ENCODE results near the gene FXYD6. TPM values are rescaled to one million over a fixed set of nuclear protein-coding genes. Genes with fewer than 3 reads are reported as not detected.

FXYD6 gene
- total and polyA plus RNA-seq, 9 of the 15 experiments (the other 6 are each of a cell fraction or from before 2014, with no cell fraction given): 0.07 to 0.35 TPM; not detected in 7

GRCh38 chr11:117842131-117842941 lies 34.1 kb downstream of the FXYD6 start (continued):
- TF ChIP-seq, protein P1, sequence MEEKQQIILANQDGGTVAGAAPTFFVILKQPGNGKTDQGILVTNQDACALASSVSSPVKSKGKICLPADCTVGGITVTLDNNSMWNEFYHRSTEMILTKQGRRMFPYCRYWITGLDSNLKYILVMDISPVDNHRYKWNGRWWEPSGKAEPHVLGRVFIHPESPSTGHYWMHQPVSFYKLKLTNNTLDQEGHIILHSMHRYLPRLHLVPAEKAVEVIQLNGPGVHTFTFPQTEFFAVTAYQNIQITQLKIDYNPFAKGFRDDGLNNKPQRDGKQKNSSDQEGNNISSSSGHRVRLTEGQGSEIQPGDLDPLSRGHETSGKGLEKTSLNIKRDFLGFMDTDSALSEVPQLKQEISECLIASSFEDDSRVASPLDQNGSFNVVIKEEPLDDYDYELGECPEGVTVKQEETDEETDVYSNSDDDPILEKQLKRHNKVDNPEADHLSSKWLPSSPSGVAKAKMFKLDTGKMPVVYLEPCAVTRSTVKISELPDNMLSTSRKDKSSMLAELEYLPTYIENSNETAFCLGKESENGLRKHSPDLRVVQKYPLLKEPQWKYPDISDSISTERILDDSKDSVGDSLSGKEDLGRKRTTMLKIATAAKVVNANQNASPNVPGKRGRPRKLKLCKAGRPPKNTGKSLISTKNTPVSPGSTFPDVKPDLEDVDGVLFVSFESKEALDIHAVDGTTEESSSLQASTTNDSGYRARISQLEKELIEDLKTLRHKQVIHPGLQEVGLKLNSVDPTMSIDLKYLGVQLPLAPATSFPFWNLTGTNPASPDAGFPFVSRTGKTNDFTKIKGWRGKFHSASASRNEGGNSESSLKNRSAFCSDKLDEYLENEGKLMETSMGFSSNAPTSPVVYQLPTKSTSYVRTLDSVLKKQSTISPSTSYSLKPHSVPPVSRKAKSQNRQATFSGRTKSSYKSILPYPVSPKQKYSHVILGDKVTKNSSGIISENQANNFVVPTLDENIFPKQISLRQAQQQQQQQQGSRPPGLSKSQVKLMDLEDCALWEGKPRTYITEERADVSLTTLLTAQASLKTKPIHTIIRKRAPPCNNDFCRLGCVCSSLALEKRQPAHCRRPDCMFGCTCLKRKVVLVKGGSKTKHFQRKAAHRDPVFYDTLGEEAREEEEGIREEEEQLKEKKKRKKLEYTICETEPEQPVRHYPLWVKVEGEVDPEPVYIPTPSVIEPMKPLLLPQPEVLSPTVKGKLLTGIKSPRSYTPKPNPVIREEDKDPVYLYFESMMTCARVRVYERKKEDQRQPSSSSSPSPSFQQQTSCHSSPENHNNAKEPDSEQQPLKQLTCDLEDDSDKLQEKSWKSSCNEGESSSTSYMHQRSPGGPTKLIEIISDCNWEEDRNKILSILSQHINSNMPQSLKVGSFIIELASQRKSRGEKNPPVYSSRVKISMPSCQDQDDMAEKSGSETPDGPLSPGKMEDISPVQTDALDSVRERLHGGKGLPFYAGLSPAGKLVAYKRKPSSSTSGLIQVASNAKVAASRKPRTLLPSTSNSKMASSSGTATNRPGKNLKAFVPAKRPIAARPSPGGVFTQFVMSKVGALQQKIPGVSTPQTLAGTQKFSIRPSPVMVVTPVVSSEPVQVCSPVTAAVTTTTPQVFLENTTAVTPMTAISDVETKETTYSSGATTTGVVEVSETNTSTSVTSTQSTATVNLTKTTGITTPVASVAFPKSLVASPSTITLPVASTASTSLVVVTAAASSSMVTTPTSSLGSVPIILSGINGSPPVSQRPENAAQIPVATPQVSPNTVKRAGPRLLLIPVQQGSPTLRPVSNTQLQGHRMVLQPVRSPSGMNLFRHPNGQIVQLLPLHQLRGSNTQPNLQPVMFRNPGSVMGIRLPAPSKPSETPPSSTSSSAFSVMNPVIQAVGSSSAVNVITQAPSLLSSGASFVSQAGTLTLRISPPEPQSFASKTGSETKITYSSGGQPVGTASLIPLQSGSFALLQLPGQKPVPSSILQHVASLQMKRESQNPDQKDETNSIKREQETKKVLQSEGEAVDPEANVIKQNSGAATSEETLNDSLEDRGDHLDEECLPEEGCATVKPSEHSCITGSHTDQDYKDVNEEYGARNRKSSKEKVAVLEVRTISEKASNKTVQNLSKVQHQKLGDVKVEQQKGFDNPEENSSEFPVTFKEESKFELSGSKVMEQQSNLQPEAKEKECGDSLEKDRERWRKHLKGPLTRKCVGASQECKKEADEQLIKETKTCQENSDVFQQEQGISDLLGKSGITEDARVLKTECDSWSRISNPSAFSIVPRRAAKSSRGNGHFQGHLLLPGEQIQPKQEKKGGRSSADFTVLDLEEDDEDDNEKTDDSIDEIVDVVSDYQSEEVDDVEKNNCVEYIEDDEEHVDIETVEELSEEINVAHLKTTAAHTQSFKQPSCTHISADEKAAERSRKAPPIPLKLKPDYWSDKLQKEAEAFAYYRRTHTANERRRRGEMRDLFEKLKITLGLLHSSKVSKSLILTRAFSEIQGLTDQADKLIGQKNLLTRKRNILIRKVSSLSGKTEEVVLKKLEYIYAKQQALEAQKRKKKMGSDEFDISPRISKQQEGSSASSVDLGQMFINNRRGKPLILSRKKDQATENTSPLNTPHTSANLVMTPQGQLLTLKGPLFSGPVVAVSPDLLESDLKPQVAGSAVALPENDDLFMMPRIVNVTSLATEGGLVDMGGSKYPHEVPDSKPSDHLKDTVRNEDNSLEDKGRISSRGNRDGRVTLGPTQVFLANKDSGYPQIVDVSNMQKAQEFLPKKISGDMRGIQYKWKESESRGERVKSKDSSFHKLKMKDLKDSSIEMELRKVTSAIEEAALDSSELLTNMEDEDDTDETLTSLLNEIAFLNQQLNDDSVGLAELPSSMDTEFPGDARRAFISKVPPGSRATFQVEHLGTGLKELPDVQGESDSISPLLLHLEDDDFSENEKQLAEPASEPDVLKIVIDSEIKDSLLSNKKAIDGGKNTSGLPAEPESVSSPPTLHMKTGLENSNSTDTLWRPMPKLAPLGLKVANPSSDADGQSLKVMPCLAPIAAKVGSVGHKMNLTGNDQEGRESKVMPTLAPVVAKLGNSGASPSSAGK (IDR thresholded peaks at IDR 0.05): peak; percentile 82
- no peak for TF ChIP-seq BRD4 (IDR thresholded peaks at IDR 0.05)
- TF ChIP-seq TCF3 (CRISPR knock-in tag; IDR thresholded peaks at IDR 0.05): no peak
- TF ChIP-seq, protein P2, sequence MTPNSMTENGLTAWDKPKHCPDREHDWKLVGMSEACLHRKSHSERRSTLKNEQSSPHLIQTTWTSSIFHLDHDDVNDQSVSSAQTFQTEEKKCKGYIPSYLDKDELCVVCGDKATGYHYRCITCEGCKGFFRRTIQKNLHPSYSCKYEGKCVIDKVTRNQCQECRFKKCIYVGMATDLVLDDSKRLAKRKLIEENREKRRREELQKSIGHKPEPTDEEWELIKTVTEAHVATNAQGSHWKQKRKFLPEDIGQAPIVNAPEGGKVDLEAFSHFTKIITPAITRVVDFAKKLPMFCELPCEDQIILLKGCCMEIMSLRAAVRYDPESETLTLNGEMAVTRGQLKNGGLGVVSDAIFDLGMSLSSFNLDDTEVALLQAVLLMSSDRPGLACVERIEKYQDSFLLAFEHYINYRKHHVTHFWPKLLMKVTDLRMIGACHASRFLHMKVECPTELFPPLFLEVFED (CRISPR knock-in tag; conservative IDR thresholded peaks at IDR 0.05): no peak
- TF ChIP-seq, protein P3, sequence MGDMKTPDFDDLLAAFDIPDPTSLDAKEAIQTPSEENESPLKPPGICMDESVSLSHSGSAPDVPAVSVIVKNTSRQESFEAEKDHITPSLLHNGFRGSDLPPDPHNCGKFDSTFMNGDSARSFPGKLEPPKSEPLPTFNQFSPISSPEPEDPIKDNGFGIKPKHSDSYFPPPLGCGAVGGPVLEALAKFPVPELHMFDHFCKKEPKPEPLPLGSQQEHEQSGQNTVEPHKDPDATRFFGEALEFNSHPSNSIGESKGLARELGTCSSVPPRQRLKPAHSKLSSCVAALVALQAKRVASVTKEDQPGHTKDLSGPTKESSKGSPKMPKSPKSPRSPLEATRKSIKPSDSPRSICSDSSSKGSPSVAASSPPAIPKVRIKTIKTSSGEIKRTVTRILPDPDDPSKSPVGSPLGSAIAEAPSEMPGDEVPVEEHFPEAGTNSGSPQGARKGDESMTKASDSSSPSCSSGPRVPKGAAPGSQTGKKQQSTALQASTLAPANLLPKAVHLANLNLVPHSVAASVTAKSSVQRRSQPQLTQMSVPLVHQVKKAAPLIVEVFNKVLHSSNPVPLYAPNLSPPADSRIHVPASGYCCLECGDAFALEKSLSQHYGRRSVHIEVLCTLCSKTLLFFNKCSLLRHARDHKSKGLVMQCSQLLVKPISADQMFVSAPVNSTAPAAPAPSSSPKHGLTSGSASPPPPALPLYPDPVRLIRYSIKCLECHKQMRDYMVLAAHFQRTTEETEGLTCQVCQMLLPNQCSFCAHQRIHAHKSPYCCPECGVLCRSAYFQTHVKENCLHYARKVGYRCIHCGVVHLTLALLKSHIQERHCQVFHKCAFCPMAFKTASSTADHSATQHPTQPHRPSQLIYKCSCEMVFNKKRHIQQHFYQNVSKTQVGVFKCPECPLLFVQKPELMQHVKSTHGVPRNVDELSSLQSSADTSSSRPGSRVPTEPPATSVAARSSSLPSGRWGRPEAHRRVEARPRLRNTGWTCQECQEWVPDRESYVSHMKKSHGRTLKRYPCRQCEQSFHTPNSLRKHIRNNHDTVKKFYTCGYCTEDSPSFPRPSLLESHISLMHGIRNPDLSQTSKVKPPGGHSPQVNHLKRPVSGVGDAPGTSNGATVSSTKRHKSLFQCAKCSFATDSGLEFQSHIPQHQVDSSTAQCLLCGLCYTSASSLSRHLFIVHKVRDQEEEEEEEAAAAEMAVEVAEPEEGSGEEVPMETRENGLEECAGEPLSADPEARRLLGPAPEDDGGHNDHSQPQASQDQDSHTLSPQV (IDR thresholded peaks at IDR 0.05): 0 out of 2 replicates have a peak, but pooled peaks have one; percentile 20
- TF ChIP-seq POLR2AphosphoS5 (IDR thresholded peaks at IDR 0.05; ENCODE audit: control insufficient read depth, insufficient read depth, low read depth, low read length): no peak
- TF ChIP-seq ZFP1 (CRISPR knock-in tag; IDR thresholded peaks at IDR 0.05): no peak
- no peak for TF ChIP-seq ZNF75A (CRISPR knock-in tag; IDR thresholded peaks at IDR 0.05)

All from K562 (cell line).